ENCODE results near the gene ST3GAL4.

ST3GAL4 gene

GRCh38 chr11:126407682-126408288 lies 52.3 kb downstream of the ST3GAL4 start:
- DNase-seq (ENCODE audit: low spot score) = no peak

DNA sequence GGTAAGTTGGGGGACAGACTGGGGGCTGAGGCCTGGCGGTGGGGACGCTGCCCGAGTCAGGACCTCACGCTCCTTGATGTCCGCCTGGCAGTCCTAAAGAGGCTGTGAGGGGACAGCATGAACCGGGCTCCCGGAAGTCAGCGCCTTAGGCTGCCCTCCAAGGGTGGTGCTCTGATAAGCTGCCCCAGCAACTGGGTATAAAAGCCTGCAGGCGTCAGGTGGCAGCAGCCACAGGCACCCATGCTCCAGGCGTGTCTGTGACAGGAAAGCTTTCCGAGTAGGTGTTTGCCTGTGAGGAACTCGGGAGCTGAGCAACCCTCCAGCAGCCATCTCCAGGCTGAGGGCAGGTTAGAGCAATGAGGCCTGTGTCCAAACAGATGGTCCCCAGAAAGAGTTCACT lies 53.0 kb downstream of the ST3GAL4 start:
- no peak for DNase-seq (ENCODE audit: low spot score)

GRCh38 chr11:126408901-126409619 lies 53.6 kb downstream of the ST3GAL4 start:
- DNase-seq (ENCODE audit: low spot score) = no peak

GRCh38 chr11:126409620-126409985 lies 54.1 kb downstream of the ST3GAL4 start:
- no peak for DNase-seq (ENCODE audit: low spot score)

DNA sequence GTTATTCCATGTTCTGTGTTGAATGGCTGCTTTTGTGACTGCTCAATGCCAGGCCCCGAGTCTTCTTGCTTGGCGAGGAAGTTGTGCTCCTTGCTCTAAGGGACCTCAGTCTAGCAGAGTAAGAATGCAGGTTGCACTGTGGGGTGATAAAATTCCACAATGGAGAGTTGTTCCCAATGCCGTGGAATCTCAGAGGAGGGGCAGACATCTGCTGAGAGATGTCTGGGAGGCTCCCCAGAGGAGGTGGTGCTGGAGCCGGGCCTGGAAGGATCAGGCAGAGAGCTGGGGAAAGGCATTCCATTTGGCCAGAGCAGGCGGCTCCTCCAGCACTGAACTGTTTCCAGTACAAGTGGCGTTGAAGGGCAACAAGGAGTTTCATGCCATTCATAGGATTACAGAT lies 55.2 kb downstream of the ST3GAL4 start:
- no peak for DNase-seq (ENCODE audit: low spot score)

DNA sequence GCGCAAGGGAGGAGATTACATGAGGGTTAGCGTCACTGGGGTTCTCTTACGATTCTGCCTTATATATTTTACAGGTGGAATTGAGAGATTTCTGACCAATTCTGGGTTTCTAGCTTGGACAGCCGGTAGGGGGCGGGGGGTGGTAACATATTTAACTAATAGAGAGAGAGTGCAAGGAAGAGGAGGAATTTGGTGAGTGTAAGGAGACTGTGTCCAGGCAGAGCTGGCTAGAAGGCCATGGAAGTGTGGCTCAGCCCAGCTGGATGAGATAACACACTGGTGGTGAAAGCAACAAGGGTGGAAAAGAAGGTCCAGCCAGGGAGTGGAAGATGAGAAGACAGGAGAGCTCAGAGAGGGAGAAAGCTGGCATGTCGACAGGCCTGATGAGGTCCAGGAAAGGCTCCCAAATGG lies 56.5 kb downstream of the ST3GAL4 start:
- DNase-seq (ENCODE audit: low spot score) = no peak

GRCh38 chr11:126413426-126413825 lies 57.9 kb downstream of the ST3GAL4 start:
- no peak for DNase-seq (ENCODE audit: low spot score)

DNA sequence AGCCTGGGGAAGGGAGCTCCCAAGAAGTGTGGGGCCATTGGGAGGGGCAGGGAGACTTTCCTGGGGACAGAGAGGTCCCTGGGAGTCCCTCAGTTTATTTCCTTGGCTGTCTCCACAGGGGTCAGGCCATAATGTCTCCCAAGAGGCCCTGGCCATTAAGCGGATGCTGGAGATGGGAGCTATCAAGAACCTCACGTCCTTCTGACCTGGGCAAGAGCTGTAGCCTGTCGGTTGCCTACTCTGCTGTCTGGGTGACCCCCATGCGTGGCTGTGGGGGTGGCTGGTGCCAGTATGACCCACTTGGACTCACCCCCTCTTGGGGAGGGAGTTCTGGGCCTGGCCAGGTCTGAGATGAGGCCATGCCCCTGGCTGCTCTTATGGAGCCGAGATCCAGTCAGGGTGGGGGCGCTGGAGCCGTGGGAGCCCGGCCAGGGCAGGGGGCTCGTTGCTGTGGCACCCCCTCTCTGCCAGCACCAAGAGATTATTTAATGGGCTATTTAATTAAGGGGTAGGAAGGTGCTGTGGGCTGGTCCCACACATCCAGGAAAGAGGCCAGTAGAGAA lies 58.4 kb downstream of the ST3GAL4 start:
- DNase-seq (ENCODE audit: low spot score) = no peak

GRCh38 chr11:126414615-126415014 lies 59.1 kb downstream of the ST3GAL4 start:
- no peak for DNase-seq (ENCODE audit: low spot score)

- DNase-seq (ENCODE audit: low spot score) = no peak
Measured at GRCh38 chr11:126415128-126415527, 59.6 kb downstream of the ST3GAL4 start.

GRCh38 chr11:126415669-126416420 lies 60.4 kb downstream of the ST3GAL4 start:
- no peak for DNase-seq (ENCODE audit: low spot score)

DNA sequence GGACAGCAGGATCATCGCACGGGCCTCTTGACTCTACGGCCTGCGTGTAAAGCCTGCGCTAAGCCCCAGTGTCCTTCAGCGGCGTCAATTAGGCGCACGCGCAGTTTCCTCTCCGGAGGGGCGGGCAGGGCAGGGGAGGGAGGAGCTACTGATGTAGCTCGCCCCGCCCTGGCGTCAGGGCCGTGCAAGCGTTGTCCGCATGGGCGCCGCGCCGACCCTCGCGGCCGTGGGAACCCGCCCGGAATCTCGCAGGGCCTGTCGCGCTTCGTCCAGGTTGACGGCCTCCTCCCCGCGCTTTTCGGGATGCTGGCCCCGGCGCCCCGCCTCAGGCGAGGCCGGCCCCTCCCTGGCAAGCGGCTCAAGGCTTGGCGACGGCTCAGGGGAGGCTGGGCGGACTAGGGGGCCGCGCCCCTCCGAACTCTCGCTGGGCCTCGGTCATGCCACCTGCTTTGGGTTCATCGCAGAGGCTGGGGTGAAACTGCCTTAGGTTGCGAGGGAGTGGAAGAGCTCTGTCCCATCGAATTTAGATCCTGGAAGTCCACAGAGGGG lies 61.1 kb downstream of the ST3GAL4 start:
- DNase-seq (ENCODE audit: low spot score) = peak; percentile 76

- no peak for DNase-seq (ENCODE audit: low spot score)
Measured at GRCh38 chr11:126417091-126417862, 61.8 kb downstream of the ST3GAL4 start.

DNA sequence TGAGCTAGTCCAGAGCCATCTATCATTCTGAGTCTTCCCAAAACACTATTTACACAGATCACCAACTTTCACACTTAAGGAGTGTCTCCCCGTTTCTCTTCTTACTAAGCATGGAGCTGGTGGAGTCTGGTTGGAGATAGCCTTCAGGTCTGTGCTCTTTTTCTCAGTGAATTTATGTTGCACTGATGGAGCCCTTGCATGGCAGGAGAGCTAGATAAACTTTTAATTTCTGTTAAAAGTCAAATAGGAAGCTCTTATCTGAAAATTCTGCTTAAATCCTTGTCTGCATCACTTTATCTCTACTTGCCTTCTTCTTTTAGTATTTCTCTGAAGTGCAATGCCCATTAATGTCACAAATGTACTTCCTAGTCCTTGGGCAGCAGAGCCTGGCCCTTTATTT lies 63.4 kb downstream of the ST3GAL4 start:
- no peak for DNase-seq (ENCODE audit: low spot score)

DNA sequence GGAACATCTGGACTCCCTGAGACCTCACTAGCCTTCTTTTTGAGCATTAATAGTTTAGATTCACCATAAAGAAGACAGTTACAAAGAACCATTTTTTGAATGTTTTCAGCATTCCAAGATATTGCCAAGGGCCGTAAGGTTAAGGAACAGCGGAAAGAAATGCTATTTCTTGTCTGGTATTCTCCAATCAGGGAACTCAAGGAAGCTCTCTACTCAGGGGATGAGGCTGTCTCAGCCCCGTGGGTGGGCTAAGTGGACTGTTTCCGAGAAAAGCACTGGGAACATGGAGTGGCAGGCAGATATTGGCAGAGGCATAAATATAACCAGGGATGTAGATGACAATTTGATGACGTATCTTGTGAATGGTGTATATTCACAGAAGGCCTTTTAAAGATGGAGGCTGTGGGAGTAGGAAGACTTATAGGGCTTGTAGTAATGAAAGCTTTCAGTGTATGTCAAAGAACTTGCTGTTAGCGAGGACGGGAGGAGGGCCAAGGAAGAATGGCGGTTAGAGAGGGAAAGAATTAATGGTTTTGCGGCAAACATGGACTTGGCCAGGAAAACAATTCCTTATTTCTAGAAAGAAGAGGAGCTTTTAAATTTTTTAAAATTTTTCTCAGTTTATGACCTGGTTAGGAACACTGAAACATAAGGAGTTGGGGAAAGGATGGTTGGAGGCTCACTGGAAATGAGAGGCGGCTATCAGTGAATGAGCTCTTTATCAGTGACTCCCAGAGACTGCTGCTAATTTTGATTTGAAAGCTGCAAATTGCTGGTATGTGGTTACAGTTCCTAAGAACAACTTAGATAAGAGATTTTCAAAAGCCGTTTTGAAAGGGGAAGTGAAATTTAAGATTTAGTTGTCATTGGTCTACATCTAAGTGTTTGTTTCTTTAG lies 64.6 kb downstream of the ST3GAL4 start:
- DNase-seq (ENCODE audit: low spot score) = peak; percentile 4

DNA sequence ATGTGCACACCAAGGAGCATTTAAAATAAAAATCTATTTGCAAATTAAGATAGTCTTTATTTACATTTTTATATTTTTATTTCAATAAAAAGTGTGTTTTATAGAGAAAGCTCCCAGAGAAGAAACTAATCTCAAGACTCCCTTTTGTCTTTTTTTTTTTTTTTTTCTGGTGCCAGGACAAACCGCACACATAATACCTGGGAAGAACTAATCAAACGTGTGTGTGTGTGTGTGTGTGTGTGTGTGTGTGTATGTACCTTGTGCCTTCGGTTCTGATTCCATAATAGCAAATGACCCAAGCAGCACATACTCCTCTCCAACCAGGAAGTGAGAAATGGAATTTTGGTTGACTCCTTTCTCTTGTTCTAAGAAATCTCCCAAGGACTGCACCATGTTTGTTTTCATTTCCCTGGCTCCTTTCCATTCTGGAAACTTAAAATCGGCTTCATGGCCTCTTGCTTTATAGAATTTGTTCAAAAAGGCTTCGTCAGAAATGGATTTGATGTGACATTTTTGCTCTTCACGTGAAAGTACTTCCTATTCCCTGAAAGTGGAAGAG lies 65.3 kb downstream of the ST3GAL4 start:
- DNase-seq (ENCODE audit: low spot score) = no peak

DNA sequence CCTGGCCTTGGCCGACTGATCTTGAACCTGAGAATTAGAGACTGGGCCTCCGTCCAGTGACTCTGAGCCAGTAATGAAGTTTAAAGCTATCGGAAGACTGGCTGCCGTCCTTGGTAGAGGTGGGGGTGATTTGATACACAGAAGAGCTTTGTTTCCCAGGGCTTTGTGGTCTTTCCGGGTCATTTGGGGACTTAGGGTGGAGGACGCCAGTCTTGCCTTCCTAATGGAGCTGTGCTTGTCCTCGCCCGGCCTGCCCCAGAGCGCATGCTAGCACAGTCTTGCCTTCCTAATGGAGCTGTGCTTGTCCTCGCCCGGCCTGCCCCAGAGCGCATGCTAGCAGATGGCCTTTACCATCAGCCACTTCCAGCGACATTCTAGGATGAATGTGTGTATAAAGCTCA lies 65.8 kb downstream of the ST3GAL4 start:
- DNase-seq (ENCODE audit: low spot score) = no peak

DNA sequence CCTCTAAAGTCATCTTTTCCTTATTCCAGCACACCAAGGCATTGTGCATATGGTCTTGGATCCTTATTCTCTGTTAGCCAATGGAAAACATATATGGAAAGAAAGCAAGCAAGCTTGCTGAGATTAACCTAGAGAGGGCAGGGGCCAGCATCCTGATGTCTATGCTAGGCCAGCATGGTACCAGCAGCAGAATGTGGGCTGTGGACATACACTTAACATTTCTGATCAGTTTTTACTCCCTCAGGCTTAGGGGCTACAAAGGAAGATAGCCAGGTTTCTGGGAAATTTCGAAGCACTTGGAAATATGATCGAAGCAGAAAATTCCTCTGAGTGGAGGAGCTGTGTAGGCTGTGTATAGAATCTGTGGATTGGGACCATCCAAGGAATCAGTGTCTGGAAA lies 67.0 kb downstream of the ST3GAL4 start:
- DNase-seq (ENCODE audit: low spot score) = no peak

DNA sequence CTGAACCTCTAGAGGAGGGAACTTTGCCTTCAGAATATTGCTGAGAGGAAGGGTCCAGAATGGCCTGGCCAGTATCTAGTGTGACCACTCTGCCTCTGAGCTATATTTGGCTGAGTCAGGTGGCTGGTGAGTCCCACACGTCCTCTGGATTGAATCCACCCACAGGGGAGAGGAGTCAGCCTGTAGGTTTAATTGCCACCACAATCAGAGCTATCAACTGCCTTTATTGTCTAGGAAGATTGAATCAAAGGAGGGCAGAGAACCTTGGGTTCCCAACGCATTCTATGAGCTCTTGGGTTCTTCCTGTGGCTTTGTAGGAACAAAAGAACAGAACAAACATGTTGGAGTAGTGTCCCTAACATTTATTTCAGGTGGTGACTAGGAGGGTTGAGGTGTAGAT lies 67.7 kb downstream of the ST3GAL4 start:
- no peak for DNase-seq (ENCODE audit: low spot score)

GRCh38 chr11:126423743-126424142 lies 68.3 kb downstream of the ST3GAL4 start:
- no peak for DNase-seq (ENCODE audit: low spot score)
